NCI-H748 treated with DMSO at 0.1 percent for 48 hours (cell line): ENCODE data around the gene WEE2.
"Not testable (repeated sequence)": the region's sequence is repeated elsewhere in the genome, so short reads cannot be mapped to it uniquely, and the experiment has no call there.

Experiments
- DNase-seq: peaks from one replicate; lab custom pipeline; 2025; lab: John Stamatoyannopoulos, UW

The WEE2 gene

GRCh38 chr7:141714571-141714970, 6.4 kb downstream of the WEE2 start:
- no peak for DNase-seq

GRCh38 chr7:141715018-141715417, 6.9 kb downstream of the WEE2 start:
- no peak for DNase-seq

- no peak for DNase-seq
These were observed 7.9 kb downstream of the WEE2 start for GRCh38 chr7:141715794-141716689.

DNA sequence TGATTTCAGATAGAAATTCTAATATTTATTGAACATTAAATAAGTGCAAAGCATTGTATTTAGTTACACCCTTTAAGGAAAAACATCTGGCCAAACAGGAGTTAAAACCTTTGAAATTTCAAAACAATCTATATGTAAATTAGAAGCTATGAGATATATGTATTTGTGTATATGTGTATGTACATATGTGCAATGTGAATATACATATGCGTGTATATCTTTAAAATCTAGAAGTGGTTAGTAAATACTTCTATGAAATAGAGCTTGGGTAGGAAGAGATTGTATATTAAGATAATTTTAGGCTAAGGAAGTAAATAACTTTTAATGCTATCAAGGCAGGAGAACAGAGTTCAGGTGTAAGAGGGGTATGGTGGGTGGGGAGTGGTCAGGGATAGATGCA, 9.3 kb downstream of the WEE2 start:
- no peak for DNase-seq

DNA sequence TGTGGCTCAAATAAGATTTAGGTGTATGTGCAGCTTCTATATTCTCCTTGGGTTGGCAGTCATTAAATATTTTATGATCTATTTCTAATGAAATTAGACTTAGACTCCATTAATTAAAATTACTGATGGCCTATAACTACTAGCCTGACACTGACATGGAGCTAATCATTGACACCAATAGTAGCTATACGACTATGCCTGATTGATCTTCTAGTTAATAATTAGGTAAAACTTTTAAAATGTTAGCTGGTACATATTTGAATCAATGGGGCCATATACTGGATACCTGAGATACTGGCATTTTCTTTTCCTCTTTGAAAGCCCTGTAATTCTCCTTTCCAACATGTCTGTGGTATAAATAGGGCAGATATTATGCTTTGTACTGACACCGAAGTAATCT, 14.4 kb downstream of the WEE2 start:
- no peak for DNase-seq

DNA sequence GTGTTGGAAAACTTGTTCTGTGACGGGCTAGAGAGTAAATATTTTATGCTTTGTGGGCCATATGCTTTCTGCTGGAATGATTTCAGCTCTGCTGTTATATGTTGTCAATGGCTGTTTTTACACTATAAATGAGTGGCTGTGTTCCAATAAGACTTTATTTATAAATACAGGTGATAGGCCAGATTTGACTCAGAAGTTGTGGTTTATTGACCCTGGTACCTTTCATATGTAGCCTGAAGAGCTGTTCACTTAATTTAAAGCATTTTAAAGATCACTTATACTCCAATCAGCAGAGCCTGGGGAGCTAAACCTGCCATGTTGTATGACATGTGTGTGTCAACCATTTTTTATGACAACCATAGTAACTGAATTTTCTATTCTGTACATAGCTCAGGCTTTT, 20.9 kb downstream of the WEE2 start:
- no peak for DNase-seq

- DNase-seq, result no peak
These were observed 23.5 kb downstream of the WEE2 start for GRCh38 chr7:141731476-141732149.

- DNase-seq, result peak; percentile 13
These were observed 29.1 kb downstream of the WEE2 start for GRCh38 chr7:141737118-141737835.

GRCh38 chr7:141737836-141738591, 29.9 kb downstream of the WEE2 start, which contains the start of gene SSBP1:
Gene SSBP1 (plus strand): TSS chr7:141738358. CDS start chr7:141739167, 809 bp downstream.
- peak; percentile 97 for DNase-seq

GRCh38 chr7:141738592-141739013, 30.4 kb downstream of the WEE2 start:
- no peak for DNase-seq

DNA sequence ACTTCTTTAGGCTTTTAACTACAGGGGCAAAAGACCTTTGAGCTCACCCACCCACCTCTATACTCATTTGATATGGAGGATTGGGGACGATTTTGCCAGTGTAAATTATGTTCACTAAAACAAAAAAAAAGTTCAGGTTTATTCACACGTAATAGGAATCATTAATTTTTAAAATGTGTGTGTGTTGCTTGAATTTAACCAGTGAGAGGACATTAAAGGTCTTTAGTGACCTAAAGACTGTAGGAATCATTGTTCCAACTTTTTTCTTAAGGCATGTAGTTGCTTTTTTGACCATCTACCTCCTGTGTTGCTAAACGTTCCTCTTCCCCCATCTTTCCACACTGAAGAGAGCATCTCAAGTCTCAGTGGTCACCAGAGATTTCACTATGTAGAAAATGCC, 31.1 kb downstream of the WEE2 start:
- no peak for DNase-seq

DNA sequence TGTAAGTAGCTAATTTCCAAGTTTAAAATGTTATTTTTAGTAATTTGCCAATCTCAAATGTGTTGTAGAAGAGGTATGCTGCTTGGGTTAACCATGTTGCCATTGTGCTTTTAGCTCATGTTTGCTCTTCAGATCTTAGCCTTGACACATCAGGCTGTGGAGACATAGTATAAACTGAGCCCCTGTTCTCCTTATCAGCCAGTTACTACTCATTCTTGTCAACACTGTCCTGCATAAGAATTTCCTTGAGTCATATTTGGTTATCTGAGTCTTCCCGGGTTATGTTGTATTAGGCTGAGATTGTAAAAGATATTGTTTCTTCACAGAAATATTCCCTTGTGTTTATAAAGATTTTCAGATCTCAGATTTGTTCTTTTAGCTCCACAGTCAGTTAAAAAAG, 34.1 kb downstream of the WEE2 start:
- DNase-seq, result no peak

DNA sequence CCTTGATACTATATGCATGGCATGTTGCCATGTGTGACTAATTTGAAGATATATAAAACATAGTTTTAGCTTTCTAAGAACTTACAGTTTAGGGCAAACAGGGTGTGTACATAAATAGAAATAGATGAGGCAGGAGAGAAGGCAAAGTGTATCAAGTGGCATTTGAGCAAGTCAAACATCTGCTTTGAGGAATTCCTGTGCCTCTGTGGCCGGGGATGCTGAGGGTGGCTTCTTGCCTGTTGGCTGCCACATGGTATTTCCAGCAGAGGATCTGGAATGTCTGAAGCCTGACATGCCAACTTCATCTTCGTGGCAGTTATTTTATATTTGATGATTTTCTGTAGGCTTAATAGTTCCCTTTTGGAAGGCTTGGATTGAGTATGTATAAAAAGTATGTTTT, 36.0 kb downstream of the WEE2 start:
- DNase-seq, result no peak

DNA sequence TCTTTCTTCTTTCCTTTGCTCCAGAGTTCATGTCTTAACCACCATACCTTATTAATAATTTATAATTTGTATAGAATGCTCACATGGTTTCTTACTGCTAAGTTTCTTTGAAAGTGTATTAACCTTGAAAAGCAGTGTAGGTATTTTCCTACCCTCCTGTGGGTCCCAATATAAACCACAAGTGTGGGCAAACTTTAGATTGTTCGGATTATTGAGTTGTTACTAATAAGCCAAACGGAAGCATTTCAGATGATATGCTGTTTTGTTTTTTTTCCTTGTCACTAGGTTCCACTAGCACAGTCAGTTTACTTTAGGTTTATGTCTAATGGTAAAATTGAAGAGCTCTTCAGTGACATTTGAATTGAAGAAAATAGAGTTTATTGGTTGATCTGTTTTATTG, 40.2 kb downstream of the WEE2 start:
- DNase-seq, result no peak

GRCh38 chr7:141751904-141752303, 43.8 kb downstream of the WEE2 start:
- not testable (repeated sequence) for DNase-seq

GRCh38 chr7:141752634-141753033, 44.5 kb downstream of the WEE2 start:
- no peak for DNase-seq

GRCh38 chr7:141754939-141755338, 46.8 kb downstream of the WEE2 start:
- DNase-seq, result peak; percentile 10

DNA sequence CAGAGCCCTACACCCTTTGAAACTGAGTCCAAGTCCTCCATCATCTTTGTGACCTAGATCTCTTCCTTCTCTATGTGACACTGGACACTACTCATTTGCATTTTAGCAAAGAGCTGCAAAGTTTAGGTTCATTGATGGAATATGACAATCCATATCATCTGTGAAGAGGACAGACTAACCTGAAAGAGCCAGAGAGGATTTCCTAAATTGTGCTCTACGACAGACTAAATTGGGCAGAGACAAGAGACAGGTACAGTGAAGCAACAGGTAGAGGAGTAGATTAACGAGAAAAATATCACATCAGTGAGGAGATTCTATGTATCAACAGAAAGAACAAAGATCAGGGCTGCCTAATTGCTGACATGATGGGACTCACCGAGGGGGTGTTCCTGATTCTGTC, 55.6 kb downstream of the WEE2 start, which contains the start of gene TAS2R3:
TAS2R3 (plus strand) TSS at position 301 of the 400 bp plus-strand sequence; CDS start at position 363, 62 bp downstream.
- DNase-seq, result no peak

- DNase-seq, result not testable (repeated sequence)
These were observed 62.0 kb downstream of the WEE2 start for GRCh38 chr7:141770083-141770583.

DNA sequence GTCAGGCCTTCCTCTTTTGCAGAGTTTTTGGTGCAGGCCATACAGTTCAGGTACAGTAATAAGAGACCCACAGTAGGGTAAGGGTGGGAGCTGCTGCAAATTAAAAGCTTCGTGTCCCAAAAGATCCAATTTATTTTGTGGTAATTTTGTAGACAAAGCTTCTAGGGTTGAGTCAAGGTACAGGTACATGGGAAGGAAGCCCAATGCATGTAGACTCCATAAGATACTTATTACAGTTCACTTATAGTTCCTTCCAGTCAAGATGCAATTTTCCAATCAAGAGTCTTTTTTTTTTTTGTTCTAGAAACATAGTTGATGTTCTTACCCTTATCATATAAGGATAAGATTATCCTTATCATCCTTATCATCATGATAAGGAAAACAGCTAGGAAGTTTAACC, 68.2 kb downstream of the WEE2 start, which contains the start of gene TAS2R4:
TAS2R4 (plus strand) TSS at position 301 of the 400 bp plus-strand sequence. CDS start 1,815 bp downstream, outside the sequence.
- DNase-seq, result no peak
